ENCODE measurements around the gene INO80. TPM values are rescaled to one million over a fixed set of nuclear protein-coding genes. Genes with fewer than 3 reads are reported as not detected.
A peak's percentile ranks its signal among the peaks of the same experiment; 100 is the strongest.

The INO80 gene
- total and polyA plus RNA-seq, 9 donors: 13.0 to 18.1 (median 16.6) TPM

DNA sequence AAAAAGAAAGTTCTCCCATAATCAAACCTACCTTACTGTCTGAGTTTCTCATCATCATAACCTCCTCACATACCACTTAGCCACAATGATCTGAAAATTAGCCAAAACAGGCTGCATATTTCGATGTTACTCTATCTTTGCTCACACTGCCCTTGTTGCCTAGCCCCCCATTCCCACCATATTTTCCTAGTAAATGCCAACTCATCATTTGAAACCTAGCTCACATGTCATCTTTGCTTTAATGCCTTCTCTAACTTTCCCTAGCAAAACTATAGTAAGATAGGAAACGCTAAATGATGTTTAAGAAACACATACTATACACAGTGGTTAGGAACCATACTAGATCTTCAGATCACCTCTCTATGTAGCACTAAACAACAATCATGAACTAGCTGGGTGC, 64.9 kb downstream of the INO80 start:
- no peaks in the 10 kb centered on the region for H3K4me1 ChIP-seq (ENCODE audit: control insufficient read depth, insufficient read depth, low read length)
- WGBS (ENCODE audit: insufficient coverage): 89% methylated on average over 1 of the region's 2 CpGs
- H3K27ac ChIP-seq (ENCODE audit: low read length): no peak overlapping the region
- DNase-seq: no peak
- peaks cover 50% of the 10 kb centered on the region for H3K36me3 ChIP-seq (ENCODE audit: control insufficient read depth, insufficient read depth, low read length)
- H3K4me3 ChIP-seq (ENCODE audit: low read length): no peak overlapping the region
- no peaks in the 10 kb centered on the region for H3K9me3 ChIP-seq (replicated peaks; ENCODE audit: control insufficient read depth, low read depth, low read length)
- H3K27me3 ChIP-seq (ENCODE audit: control insufficient read depth, insufficient read depth, low read length): no peaks in the 10 kb centered on the region

DNA sequence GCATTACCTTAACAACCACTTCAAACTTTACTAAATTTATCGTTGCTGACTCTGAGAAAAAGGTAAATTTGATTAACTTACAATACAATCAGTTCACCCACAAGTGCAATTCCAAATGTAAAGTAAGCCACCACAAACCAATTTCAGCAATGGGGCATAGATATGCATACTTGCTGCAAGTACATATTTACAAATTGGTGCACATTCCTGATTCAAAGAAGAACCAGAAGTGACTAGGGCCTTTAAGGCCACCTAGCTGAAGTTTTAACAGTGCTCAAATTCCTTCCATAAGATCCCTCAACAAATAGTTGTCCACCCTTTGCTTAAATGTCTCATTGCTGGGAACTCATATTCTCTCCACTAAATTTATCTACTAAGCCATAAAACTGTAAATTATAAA, 67.2 kb downstream of the INO80 start:
- peaks cover 54% of the 10 kb centered on the region for H3K36me3 ChIP-seq (ENCODE audit: control insufficient read depth, insufficient read depth, low read length)
- H3K4me1 ChIP-seq (ENCODE audit: control insufficient read depth, insufficient read depth, low read length): no peaks in the 10 kb centered on the region
- no CpG with 5 or more reads among the region's 1 CpG for WGBS (ENCODE audit: insufficient coverage)
- no peaks in the 10 kb centered on the region for H3K27me3 ChIP-seq (ENCODE audit: control insufficient read depth, insufficient read depth, low read length)
- H3K27ac ChIP-seq (ENCODE audit: low read length): no peak overlapping the region
- DNase-seq: no peak
- no peak overlapping the region for H3K4me3 ChIP-seq (ENCODE audit: low read length)
- no peaks in the 10 kb centered on the region for H3K9me3 ChIP-seq (replicated peaks; ENCODE audit: control insufficient read depth, low read depth, low read length)

DNA sequence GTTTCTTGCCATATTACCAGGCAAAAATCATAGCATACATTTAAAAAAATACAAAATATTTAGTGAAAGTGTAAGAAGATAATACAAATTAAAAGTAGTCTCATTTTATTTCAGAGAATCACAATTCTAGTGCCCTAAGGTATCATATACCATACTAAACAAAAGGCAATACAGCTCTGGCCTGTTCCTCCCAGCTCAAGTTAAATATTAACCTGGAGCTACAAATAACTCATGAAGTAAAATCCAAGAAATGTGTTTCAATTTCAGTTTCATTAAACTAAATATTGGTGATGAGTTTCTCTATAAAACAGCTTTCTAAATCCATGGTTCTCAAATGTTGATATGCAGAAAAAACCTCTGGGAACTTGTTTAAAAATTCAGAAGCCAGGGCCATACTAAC, 67.7 kb downstream of the INO80 start:
- Histone ChIP-seq H3K27ac (ENCODE audit: low read length) (no peak overlapping the region), H3K36me3 (ENCODE audit: control insufficient read depth, insufficient read depth, low read length) (peaks cover 54% of the 10 kb centered on the region), H3K4me3 (ENCODE audit: low read length) (no peak overlapping the region), H3K9me3 (replicated peaks; ENCODE audit: control insufficient read depth, low read depth, low read length) (no peaks in the 10 kb centered on the region), H3K27me3 (ENCODE audit: control insufficient read depth, insufficient read depth, low read length) (no peaks in the 10 kb centered on the region), H3K4me1 (ENCODE audit: control insufficient read depth, insufficient read depth, low read length) (no peaks in the 10 kb centered on the region)
- no peak for DNase-seq

DNA sequence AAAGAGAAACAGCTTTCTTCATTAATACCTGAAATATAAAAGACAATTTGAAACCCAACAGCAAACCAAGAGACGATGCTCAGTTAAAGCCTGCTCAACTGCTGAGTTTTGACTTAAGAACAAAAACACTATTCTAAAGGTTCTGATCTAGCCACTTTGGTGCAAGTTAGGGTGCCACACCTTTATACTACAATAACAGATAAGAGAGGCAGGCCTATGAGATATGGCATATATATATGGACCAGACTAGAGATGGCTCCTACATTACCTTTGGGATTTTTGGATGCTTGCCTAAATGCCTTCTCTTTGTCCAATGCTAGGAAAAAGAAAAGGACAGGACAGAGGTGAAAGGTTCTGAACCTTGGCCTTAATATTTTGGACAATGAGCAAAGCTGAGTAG, 68.6 kb downstream of the INO80 start:
- no peak for DNase-seq
- WGBS (ENCODE audit: insufficient coverage): no CpG with 5 or more reads among the region's 1 CpG
- Histone ChIP-seq H3K4me1 (ENCODE audit: control insufficient read depth, insufficient read depth, low read length) (no peaks in the 10 kb centered on the region), H3K27ac (ENCODE audit: low read length) (no peak overlapping the region), H3K36me3 (ENCODE audit: control insufficient read depth, insufficient read depth, low read length) (peaks cover 50% of the 10 kb centered on the region), H3K4me3 (ENCODE audit: low read length) (no peak overlapping the region), H3K9me3 (replicated peaks; ENCODE audit: control insufficient read depth, low read depth, low read length) (no peaks in the 10 kb centered on the region), H3K27me3 (ENCODE audit: control insufficient read depth, insufficient read depth, low read length) (no peaks in the 10 kb centered on the region)

DNA sequence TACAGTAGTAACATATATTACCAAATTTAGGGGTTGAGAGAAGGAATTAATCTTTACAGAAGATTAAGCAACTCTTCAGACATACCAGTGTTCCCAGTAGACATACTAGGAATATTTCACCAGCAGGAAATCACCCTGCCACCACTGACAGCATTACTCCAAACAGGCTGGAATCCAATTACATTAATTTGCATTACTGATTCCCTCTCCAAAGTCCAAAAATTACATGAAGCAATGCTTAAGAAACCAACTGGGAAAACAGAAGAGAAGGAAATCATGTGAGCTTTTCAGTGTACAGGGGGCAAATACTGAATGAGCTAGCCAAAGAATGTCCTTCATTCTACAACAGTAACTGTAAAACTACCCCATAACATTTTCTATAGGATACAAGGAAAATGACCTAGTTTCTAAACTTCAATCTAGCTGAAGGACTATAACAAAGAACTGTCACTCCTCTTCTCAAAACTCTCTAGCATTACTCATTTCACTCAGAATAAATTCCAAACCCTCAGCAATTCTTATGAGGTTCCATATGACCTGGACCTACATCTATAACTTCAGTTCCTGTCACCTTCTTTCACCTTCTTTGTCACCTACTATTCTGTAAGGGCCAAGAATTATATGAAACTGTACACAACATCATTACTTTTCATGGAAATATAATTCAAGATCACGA, 72.7 kb downstream of the INO80 start:
- DNase-seq: peak; percentile 19
- Histone ChIP-seq H3K9me3 (replicated peaks; ENCODE audit: control insufficient read depth, low read depth, low read length) (no peaks in the 10 kb centered on the region), H3K4me3 (ENCODE audit: low read length) (no peak overlapping the region), H3K27ac (ENCODE audit: low read length) (no peak overlapping the region), H3K4me1 (ENCODE audit: control insufficient read depth, insufficient read depth, low read length) (no peaks in the 10 kb centered on the region), H3K36me3 (ENCODE audit: control insufficient read depth, insufficient read depth, low read length) (peaks cover 37% of the 10 kb centered on the region), H3K27me3 (ENCODE audit: control insufficient read depth, insufficient read depth, low read length) (no peaks in the 10 kb centered on the region)
- no CpG with 5 or more reads among the region's 1 CpG for WGBS (ENCODE audit: insufficient coverage)

DNA sequence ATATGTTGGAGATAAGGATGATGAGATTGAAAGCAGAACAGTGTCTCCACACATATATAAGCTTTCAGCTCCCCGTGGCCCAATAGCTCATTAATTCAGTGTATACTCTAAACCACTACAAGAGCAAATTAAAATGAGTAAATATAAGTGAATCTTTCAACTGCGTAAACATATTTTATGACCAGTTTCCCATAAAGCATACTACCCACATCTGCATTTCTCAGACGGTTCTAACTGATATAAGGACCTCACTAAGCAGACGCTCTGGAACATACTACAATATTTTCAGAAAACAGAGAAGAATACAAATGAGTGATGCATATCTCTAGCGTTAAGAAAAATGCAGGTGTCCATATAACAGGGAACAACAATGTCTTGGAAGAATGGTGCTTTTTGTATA, 73.2 kb downstream of the INO80 start:
- Histone ChIP-seq H3K4me3 (ENCODE audit: low read length) (no peak overlapping the region), H3K9me3 (replicated peaks; ENCODE audit: control insufficient read depth, low read depth, low read length) (no peaks in the 10 kb centered on the region), H3K4me1 (ENCODE audit: control insufficient read depth, insufficient read depth, low read length) (no peaks in the 10 kb centered on the region), H3K27me3 (ENCODE audit: control insufficient read depth, insufficient read depth, low read length) (no peaks in the 10 kb centered on the region), H3K27ac (ENCODE audit: low read length) (no peak overlapping the region), H3K36me3 (ENCODE audit: control insufficient read depth, insufficient read depth, low read length) (peaks cover 36% of the 10 kb centered on the region)
- WGBS (ENCODE audit: insufficient coverage): no CpG with 5 or more reads among the region's 5 CpGs
- DNase-seq: no peak

DNA sequence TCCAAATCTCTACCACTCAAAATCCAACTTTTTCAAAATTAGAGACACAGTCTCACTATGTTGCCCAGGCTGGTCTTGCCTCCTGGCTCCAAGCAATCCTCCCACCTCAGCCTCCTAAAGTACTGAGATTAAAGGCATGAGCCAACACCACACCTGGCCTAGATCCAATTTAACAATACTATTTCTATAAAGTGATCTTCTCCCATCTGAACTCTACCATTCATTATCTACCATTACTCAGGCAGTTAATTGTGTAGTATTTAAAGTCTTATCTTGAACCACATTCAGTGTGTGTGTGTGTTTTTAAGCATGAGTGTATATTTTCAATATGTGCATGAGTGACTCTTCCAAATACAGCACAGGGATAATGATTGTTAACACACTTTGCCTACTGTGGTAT, 77.0 kb downstream of the INO80 start:
- no peaks in the 10 kb centered on the region for H3K4me1 ChIP-seq (ENCODE audit: control insufficient read depth, insufficient read depth, low read length)
- no peaks in the 10 kb centered on the region for H3K27me3 ChIP-seq (ENCODE audit: control insufficient read depth, insufficient read depth, low read length)
- no peaks in the 10 kb centered on the region for H3K9me3 ChIP-seq (replicated peaks; ENCODE audit: control insufficient read depth, low read depth, low read length)
- no peak overlapping the region for H3K4me3 ChIP-seq (ENCODE audit: low read length)
- peaks cover 10% of the 10 kb centered on the region for H3K36me3 ChIP-seq (ENCODE audit: control insufficient read depth, insufficient read depth, low read length)
- DNase-seq: no peak
- no peak overlapping the region for H3K27ac ChIP-seq (ENCODE audit: low read length)

DNA sequence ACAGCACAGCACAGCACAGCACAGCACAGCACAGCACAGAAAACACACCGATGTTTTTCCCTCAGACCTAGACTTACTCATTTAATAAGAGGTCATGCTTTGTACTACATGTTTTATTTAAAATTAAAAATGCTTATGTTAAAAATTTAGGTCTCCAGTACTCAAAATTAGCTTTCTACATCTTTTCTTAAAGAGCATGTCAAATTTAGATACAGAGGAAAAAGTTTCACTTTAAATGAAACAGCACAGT, 84.1 kb downstream of the INO80 start:
- DNase-seq: no peak
- Histone ChIP-seq H3K9me3 (replicated peaks; ENCODE audit: control insufficient read depth, low read depth, low read length) (no peaks in the 10 kb centered on the region), H3K4me3 (ENCODE audit: low read length) (no peak overlapping the region), H3K27ac (ENCODE audit: low read length) (no peak overlapping the region), H3K36me3 (ENCODE audit: control insufficient read depth, insufficient read depth, low read length) (peaks cover 8% of the 10 kb centered on the region), H3K4me1 (ENCODE audit: control insufficient read depth, insufficient read depth, low read length) (no peaks in the 10 kb centered on the region), H3K27me3 (ENCODE audit: control insufficient read depth, insufficient read depth, low read length) (no peaks in the 10 kb centered on the region)
- WGBS (ENCODE audit: insufficient coverage): no CpG with 5 or more reads among the region's 1 CpG

DNA sequence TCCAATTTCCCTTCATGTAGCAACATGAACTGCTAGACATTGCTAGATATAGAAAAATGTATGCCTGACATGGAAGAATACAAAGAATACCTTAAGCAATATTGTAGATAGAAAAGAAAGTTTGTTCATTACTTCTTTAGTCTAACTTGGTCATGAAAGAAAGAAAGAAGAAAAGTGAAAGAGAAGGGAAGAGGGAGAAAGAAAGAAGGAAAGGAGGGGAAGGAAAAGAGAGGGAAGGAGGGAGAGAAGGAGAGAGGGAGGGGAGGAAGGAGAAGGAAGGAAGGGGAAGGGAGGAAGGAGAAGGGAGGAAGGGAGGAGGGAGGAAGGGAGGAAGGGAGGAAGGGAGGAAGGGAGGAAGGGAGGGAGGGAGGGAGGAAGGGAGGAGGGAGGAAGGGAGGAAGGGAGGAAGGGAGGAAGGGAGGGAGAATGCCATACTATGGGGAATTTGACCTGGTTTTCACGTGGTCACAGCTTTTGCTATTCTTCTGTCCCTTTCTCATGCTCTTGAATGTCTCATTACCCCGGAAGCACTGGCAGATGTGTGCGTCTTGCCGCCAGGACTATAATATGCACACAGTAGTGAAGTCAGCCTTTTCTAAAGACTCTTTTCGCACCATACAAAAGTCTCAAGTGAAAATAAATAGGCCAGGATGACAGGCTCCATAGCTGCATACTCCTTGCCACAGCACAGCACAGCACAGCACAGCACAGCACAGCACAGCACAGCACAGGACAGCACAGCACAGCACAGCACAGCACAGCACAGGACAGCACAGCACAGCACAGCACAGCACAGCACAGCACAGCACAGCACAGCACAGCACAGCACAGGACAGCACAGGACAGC, 84.6 kb downstream of the INO80 start:
- DNase-seq: peak; percentile 16
- Histone ChIP-seq H3K27ac (ENCODE audit: low read length) (no peak overlapping the region), H3K4me3 (ENCODE audit: low read length) (no peak overlapping the region), H3K9me3 (replicated peaks; ENCODE audit: control insufficient read depth, low read depth, low read length) (no peaks in the 10 kb centered on the region), H3K27me3 (ENCODE audit: control insufficient read depth, insufficient read depth, low read length) (no peaks in the 10 kb centered on the region), H3K36me3 (ENCODE audit: control insufficient read depth, insufficient read depth, low read length) (peaks cover 12% of the 10 kb centered on the region), H3K4me1 (ENCODE audit: control insufficient read depth, insufficient read depth, low read length) (no peaks in the 10 kb centered on the region)
- WGBS (ENCODE audit: insufficient coverage): 58% methylated on average over 4 of the region's 5 CpGs

DNA sequence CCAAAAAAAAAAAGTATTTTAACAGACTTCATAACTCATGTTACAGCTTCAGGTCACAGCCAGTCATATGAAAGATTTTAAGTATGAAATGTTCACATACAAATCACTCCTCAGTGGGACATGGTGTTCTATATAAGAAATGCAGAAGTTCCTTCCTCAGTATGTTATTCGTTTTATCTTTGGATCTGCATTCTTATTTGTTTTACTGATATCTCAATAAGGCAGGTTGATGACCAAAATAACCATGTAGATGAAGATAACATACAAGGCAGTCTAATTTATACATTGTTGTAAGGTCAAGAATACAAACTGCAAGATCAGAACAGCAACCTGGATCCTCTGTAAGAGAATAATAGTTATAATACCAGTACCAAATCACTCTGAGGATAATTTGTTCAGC, 87.2 kb downstream of the INO80 start:
- H3K4me1 ChIP-seq (ENCODE audit: control insufficient read depth, insufficient read depth, low read length): peaks cover 2% of the 10 kb centered on the region
- WGBS (ENCODE audit: insufficient coverage): no CpG with 5 or more reads among the region's 1 CpG
- H3K27ac ChIP-seq (ENCODE audit: low read length): no peak overlapping the region
- DNase-seq: no peak
- peaks cover 14% of the 10 kb centered on the region for H3K36me3 ChIP-seq (ENCODE audit: control insufficient read depth, insufficient read depth, low read length)
- H3K4me3 ChIP-seq (ENCODE audit: low read length): no peak overlapping the region
- no peaks in the 10 kb centered on the region for H3K9me3 ChIP-seq (replicated peaks; ENCODE audit: control insufficient read depth, low read depth, low read length)
- no peaks in the 10 kb centered on the region for H3K27me3 ChIP-seq (ENCODE audit: control insufficient read depth, insufficient read depth, low read length)

DNA sequence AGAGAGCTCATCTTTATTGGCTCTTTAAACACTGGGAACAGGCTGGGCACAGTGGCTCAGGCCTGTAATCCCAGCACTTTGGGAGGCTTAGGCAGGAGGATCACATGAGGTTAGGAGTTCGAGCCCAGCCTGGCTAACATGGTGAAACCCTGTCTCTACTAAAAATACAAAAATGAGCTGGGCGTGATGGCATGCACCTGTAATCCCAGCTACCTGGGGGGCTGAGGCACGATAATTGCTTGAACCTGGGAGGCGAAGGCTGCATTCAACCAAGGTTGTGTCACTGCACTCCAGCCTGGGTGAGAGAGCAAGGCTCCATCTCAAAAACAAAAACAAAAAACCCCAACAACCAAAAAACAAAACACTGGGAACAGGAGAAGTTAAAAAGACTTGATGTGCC, 90.7 kb downstream of the INO80 start:
- Histone ChIP-seq H3K4me1 (ENCODE audit: control insufficient read depth, insufficient read depth, low read length) (peaks cover 2% of the 10 kb centered on the region), H3K9me3 (replicated peaks; ENCODE audit: control insufficient read depth, low read depth, low read length) (no peaks in the 10 kb centered on the region), H3K36me3 (ENCODE audit: control insufficient read depth, insufficient read depth, low read length) (peaks cover 30% of the 10 kb centered on the region), H3K4me3 (ENCODE audit: low read length) (no peak overlapping the region), H3K27ac (ENCODE audit: low read length) (no peak overlapping the region), H3K27me3 (ENCODE audit: control insufficient read depth, insufficient read depth, low read length) (no peaks in the 10 kb centered on the region)
- no peak for DNase-seq
- 88% methylated on average over 3 of the region's 4 CpGs for WGBS (ENCODE audit: insufficient coverage)
